BE2C (cell line): ENCODE results near the gene PCSK9.

Experiments used
- DNase-seq: peaks from one replicate; pipeline ENCODE4 v3.0.0-alpha.2; 2020
- H3K27me3 ChIP-seq: fragments of 250-450 bp; sonication (Bioruptor Pico); 2 replicates; pipeline ENCODE4 v1.5.1; 2020; ENCODE audit warnings: mild to moderate bottlenecking
- H3K36me3 ChIP-seq: fragments of 250-450 bp; sonication (Bioruptor Pico); 2 replicates; pipeline ENCODE4 v1.5.1; 2020; ENCODE audit warnings: mild to moderate bottlenecking
- H3K4me1 ChIP-seq: fragments of 250-450 bp; sonication (Bioruptor Pico); 2 replicates; pipeline ENCODE4 v1.5.1; 2020
- H3K4me3 ChIP-seq: 2 replicates; pipeline ENCODE4 v1.5.1; 2011; ENCODE audit warnings: low read depth, low read length
- H3K9me3 ChIP-seq: fragments of 250-450 bp; sonication (Bioruptor Pico); 2 replicates; pipeline ENCODE4 v1.5.1; 2020
- CTCF ChIP-seq: IDR thresholded peaks from 2 replicates; pipeline ENCODE4 v1.5.1; 2012; ENCODE audit warnings: mild to moderate bottlenecking, low read depth, low read length

The PCSK9 gene

GRCh38 chr1:55084257-55084656, 44.9 kb downstream of the PCSK9 start:
- no peaks in the 10 kb centered on the region for H3K9me3 ChIP-seq
- H3K36me3 ChIP-seq = no peaks in the 10 kb centered on the region; the same call in none of the 2 replicates
- no peak for DNase-seq
- H3K4me1 ChIP-seq = no peaks in the 10 kb centered on the region
- TF ChIP-seq CTCF = no peak
- no peaks in the 10 kb centered on the region for H3K27me3 ChIP-seq
- no peak overlapping the region for H3K4me3 ChIP-seq

- Histone ChIP-seq H3K4me3 (no peak overlapping the region), H3K9me3 (no peaks in the 10 kb centered on the region), H3K4me1 (no peaks in the 10 kb centered on the region), H3K27me3 (no peaks in the 10 kb centered on the region), H3K36me3 (no peaks in the 10 kb centered on the region; the same call in 1 of the 2 replicates)
- no peak for DNase-seq
- no peak for TF ChIP-seq CTCF
Measured at GRCh38 chr1:55087439-55087838, 48.1 kb downstream of the PCSK9 start.

GRCh38 chr1:55088413-55088812, 49.1 kb downstream of the PCSK9 start:
- no peaks in the 10 kb centered on the region for H3K4me1 ChIP-seq
- H3K9me3 ChIP-seq = no peaks in the 10 kb centered on the region
- no peak for TF ChIP-seq CTCF
- no peaks in the 10 kb centered on the region for H3K27me3 ChIP-seq
- peaks cover 2% of the 10 kb centered on the region for H3K36me3 ChIP-seq
- DNase-seq = no peak
- H3K4me3 ChIP-seq = no peak overlapping the region

- no peaks in the 10 kb centered on the region for H3K9me3 ChIP-seq
- H3K36me3 ChIP-seq = peaks cover 6% of the 10 kb centered on the region
- H3K4me3 ChIP-seq = no peak overlapping the region
- no peaks in the 10 kb centered on the region for H3K27me3 ChIP-seq
- no peak for DNase-seq
- no peaks in the 10 kb centered on the region for H3K4me1 ChIP-seq
- no peak for TF ChIP-seq CTCF
Measured at GRCh38 chr1:55089683-55090082, 50.3 kb downstream of the PCSK9 start.

GRCh38 chr1:55092475-55092874, 53.1 kb downstream of the PCSK9 start:
- Histone ChIP-seq H3K36me3 (peaks cover 6% of the 10 kb centered on the region), H3K27me3 (no peaks in the 10 kb centered on the region), H3K9me3 (no peaks in the 10 kb centered on the region), H3K4me1 (no peaks in the 10 kb centered on the region), H3K4me3 (no peak overlapping the region)
- no peak for DNase-seq
- no peak for TF ChIP-seq CTCF

- no peaks in the 10 kb centered on the region for H3K9me3 ChIP-seq
- no peaks in the 10 kb centered on the region for H3K4me1 ChIP-seq
- H3K27me3 ChIP-seq = no peaks in the 10 kb centered on the region
- no peak for TF ChIP-seq CTCF
- peaks cover 6% of the 10 kb centered on the region for H3K36me3 ChIP-seq
- H3K4me3 ChIP-seq = no peak overlapping the region
- no peak for DNase-seq
Measured at GRCh38 chr1:55095095-55095494, 55.7 kb downstream of the PCSK9 start.
